GM12878 (cell line): ENCODE results near the gene PRKCI. TPM values are rescaled to one million over a fixed set of nuclear protein-coding genes. Genes with fewer than 3 reads are reported as not detected.

Experiments
- ATF7 ChIP-seq: fragments of 450-650 bp; IDR thresholded peaks from 2 replicates; pipeline ENCODE4 v1.6.1; 2016; ENCODE audit warnings: low read depth, mild to moderate bottlenecking
- BCL11A ChIP-seq: IDR thresholded peaks from 2 replicates; pipeline ENCODE4 v1.6.1; 2011; ENCODE audit warnings: low read depth, low read length
- BHLHE40 ChIP-seq, 2 experiments: fragments of 450-650 bp in 1 of 2; IDR thresholded peaks; 2 replicates each; pipeline ENCODE4 v1.6.1; 2011 to 2017; ENCODE audit warnings: low read depth in 2 of 2, borderline replicate concordance in 1 of 2, improper control_type of control experiment in 1 of 2, low read length in 1 of 2, mild to moderate bottlenecking in 1 of 2
- CREB1 ChIP-seq: IDR thresholded peaks from 2 replicates; pipeline ENCODE4 v1.6.1; 2012; ENCODE audit warnings: low read depth, mild to moderate bottlenecking, inconsistent platforms
- CTCF ChIP-seq, 3 experiments: IDR thresholded peaks in 2 of 3; conservative IDR thresholded peaks in 1 of 3; 2 replicates each; pipeline ENCODE4 v1.5.1; 2011; ENCODE audit warnings: low read depth in 3 of 3, low read length in 3 of 3, mild to moderate bottlenecking in 3 of 3, control low read depth in 2 of 3, moderate library complexity in 2 of 3, inconsistent platforms in 1 of 3, mixed read lengths in 1 of 3; ENCODE audit not compliant: control insufficient read depth in 2 of 3, insufficient read depth in 1 of 3; ENCODE audit errors: extremely low read depth in 1 of 3
- DPF2 ChIP-seq: fragments of 450-650 bp; IDR thresholded peaks from 2 replicates; pipeline ENCODE4 v1.6.1; 2017; ENCODE audit warnings: mild to moderate bottlenecking
- E4F1 ChIP-seq: fragments of 450-650 bp; IDR thresholded peaks from 2 replicates; pipeline ENCODE4 v1.6.1; 2018; ENCODE audit warnings: borderline replicate concordance, mild to moderate bottlenecking; ENCODE audit not compliant: partially characterized antibody
- EP300 ChIP-seq, 2 experiments: fragments of 150-350 bp in 1 of 2; IDR thresholded peaks; 2 replicates each; pipeline ENCODE4 v1.6.1; 2011 to 2012; ENCODE audit warnings: low read depth in 2 of 2, low read length in 2 of 2, borderline replicate concordance in 1 of 2, improper control_type of control experiment in 1 of 2, inconsistent platforms in 1 of 2; ENCODE audit not compliant: control insufficient read depth in 1 of 2
- ETV6 ChIP-seq, 2 experiments: fragments of 450-650 bp in 1 of 2; IDR thresholded peaks in 1 of 2; conservative IDR thresholded peaks in 1 of 2; 2 replicates each; pipeline ENCODE4 v1.6.1; 2014; ENCODE audit warnings: antibody characterized with exemption in 1 of 2, borderline replicate concordance in 1 of 2, low read depth in 1 of 2, mild to moderate bottlenecking in 1 of 2, moderate library complexity in 1 of 2
- FOS ChIP-seq: IDR thresholded peaks from 3 replicates; pipeline ENCODE4 v1.6.1; 2011; ENCODE audit warnings: borderline replicate concordance; ENCODE audit not compliant: insufficient read length; ENCODE audit errors: extremely low read depth
- FOXM1 ChIP-seq: IDR thresholded peaks from 2 replicates; pipeline ENCODE4 v1.6.1; 2012; ENCODE audit warnings: low read depth, mild to moderate bottlenecking, inconsistent platforms, low read length, moderate library complexity
- IKZF1 ChIP-seq: fragments of 450-650 bp; conservative IDR thresholded peaks from 2 replicates; pipeline ENCODE4 v1.6.1; 2017; ENCODE audit warnings: antibody characterized with exemption, mild to moderate bottlenecking
- MTA2 ChIP-seq: fragments of 450-650 bp; IDR thresholded peaks from 2 replicates; pipeline ENCODE4 v1.6.1; 2016; ENCODE audit warnings: low read depth, mild to moderate bottlenecking, moderate library complexity
- NFYA ChIP-seq: IDR thresholded peaks from 2 replicates; pipeline ENCODE4 v1.6.1; 2011; ENCODE audit warnings: low read depth, mild to moderate bottlenecking, low read length, improper control_type of control experiment, borderline replicate concordance
- NR2C1 ChIP-seq: fragments of 450-650 bp; IDR thresholded peaks from 2 replicates; pipeline ENCODE4 v1.6.1; 2017; ENCODE audit warnings: antibody characterized with exemption, mild to moderate bottlenecking, moderate library complexity
- NRF1 ChIP-seq: conservative IDR thresholded peaks from 2 replicates; pipeline ENCODE4 v1.6.1; 2011; ENCODE audit warnings: mild to moderate bottlenecking, low read depth, low read length, improper control_type of control experiment
- RAD21 ChIP-seq: IDR thresholded peaks from 2 replicates; pipeline ENCODE4 v1.6.1; 2011; ENCODE audit warnings: mild to moderate bottlenecking, low read depth, low read length, moderate library complexity; ENCODE audit not compliant: insufficient read depth
- RBBP5 ChIP-seq: fragments of 200-600 bp; sonication (generic); conservative IDR thresholded peaks from 2 replicates; pipeline ENCODE4 v1.6.1; 2016
- SKIL ChIP-seq: fragments of 450-650 bp; IDR thresholded peaks from 2 replicates; pipeline ENCODE4 v1.6.1; 2017; ENCODE audit warnings: mild to moderate bottlenecking, low read depth, inconsistent platforms; ENCODE audit not compliant: poor library complexity, severe bottlenecking
- SMAD1 ChIP-seq: fragments of 450-650 bp; IDR thresholded peaks from 2 replicates; pipeline ENCODE4 v1.6.1; 2018; ENCODE audit warnings: mild to moderate bottlenecking, low read depth; ENCODE audit not compliant: partially characterized antibody
- SPI1 ChIP-seq: IDR thresholded peaks from 2 replicates; pipeline ENCODE4 v1.6.1; 2011; ENCODE audit warnings: low read depth, mild to moderate bottlenecking, low read length, moderate library complexity, borderline replicate concordance; ENCODE audit not compliant: insufficient read depth
- SREBF1 ChIP-seq: IDR thresholded peaks from 2 replicates; pipeline ENCODE4 v1.6.1; 2012; ENCODE audit warnings: mild to moderate bottlenecking, low read length
- SUPT20H ChIP-seq: IDR thresholded peaks from 2 replicates; pipeline ENCODE4 v1.6.1; 2011; ENCODE audit warnings: low read depth, mild to moderate bottlenecking, low read length, moderate library complexity, borderline replicate concordance; ENCODE audit not compliant: control insufficient read depth
- YY1 ChIP-seq: IDR thresholded peaks from 2 replicates; pipeline ENCODE4 v1.6.1; 2011; ENCODE audit warnings: low read depth, mild to moderate bottlenecking, low read length
- ZNF24 ChIP-seq: fragments of 450-650 bp; IDR thresholded peaks from 2 replicates; pipeline ENCODE4 v1.6.1; 2017; ENCODE audit warnings: antibody characterized with exemption, mild to moderate bottlenecking
- polyA plus RNA-seq, 11 experiments: library from polyadenylated mRNA; depleted of rRNA in 4 of 11; unstranded in 6 of 11; stranded (reverse) in 5 of 11; fragments of >200 nt; fragmentation: Nextera tagmentation in 4 of 11; fragmentation: Illumina TruSeq in 1 of 11; extraction: Ambion mirVana in 4 of 11; extraction: Trizol in 1 of 11; gene quantifications; 1 replicate in 1 of 11; 2 replicates in 10 of 11; pipeline versions ENCODE4 v1.2.1 to v1.2.3, GENCODE V29; 2011 to 2016; ENCODE audit warnings: inconsistent platforms in 2 of 11, missing spikeins in 2 of 11, low read depth in 1 of 11
- total RNA-seq, 4 experiments: library from RNA; depleted of rRNA in 3 of 4; stranded (reverse); fragments of >200 nt in 3 of 4; fragmentation: Illumina TruSeq in 1 of 4; extraction: Trizol in 1 of 4; gene quantifications; 2 replicates each; pipeline versions ENCODE4 v1.2.1 to v1.2.3, GENCODE V29; 2013 to 2021

Gene PRKCI
- total and polyA plus RNA-seq, 10 of the 15 experiments (the other 5 are each of a cell fraction or from before 2014, with no cell fraction given), result 3.5 to 15.4 (median 11.8) TPM

- TF ChIP-seq SUPT20H, result no peak
- no peak for TF ChIP-seq SREBF1
- TF ChIP-seq BCL11A, result peak; percentile 50; the same call in 1 of the 2 replicates
- TF ChIP-seq RAD21, result 0 out of 2 replicates have a peak, but pooled peaks have one; percentile 4
- peak; percentile 62 to 75; a peak in 2 of 4 replicates for TF ChIP-seq BHLHE40 (IDR thresholded peaks at IDR 0.05; ENCODE audit: borderline replicate concordance in 1 of 2, low read depth in 2 of 2, low read length in 1 of 2)
- no peak for TF ChIP-seq CTCF (IDR thresholded peaks at IDR 0.05 in 2 of 3, conservative IDR thresholded peaks at IDR 0.05 in 1 of 3; ENCODE audit: control insufficient read depth in 2 of 3, extremely low read depth in 1 of 3, insufficient read depth in 1 of 3, low read depth in 3 of 3, low read length in 3 of 3)
- TF ChIP-seq ATF7, result peak; percentile 78
- TF ChIP-seq DPF2, result peak; percentile 43; the same call in 1 of the 2 replicates
- no peak for TF ChIP-seq NR2C1
- TF ChIP-seq NRF1, result no peak
- no peak for TF ChIP-seq NFYA
- TF ChIP-seq SKIL, result peak; percentile 97
- TF ChIP-seq ETV6 (conservative IDR thresholded peaks at IDR 0.05 in 1 of 2, IDR thresholded peaks at IDR 0.05 in 1 of 2; ENCODE audit: borderline replicate concordance in 1 of 2, low read depth in 1 of 2), result no peak
- TF ChIP-seq RBBP5, result no peak
- TF ChIP-seq FOS, result no peak
- TF ChIP-seq ZNF24, result peak; percentile 92
- peak; percentile 57; the same call in 1 of the 2 replicates for TF ChIP-seq SPI1
- TF ChIP-seq E4F1, result no peak
- TF ChIP-seq SMAD1, result no peak
- no peak for TF ChIP-seq YY1
- TF ChIP-seq MTA2, result peak; percentile 58; the same call in 1 of the 2 replicates
- peak in 1 of 2 experiments; percentile 69; a peak in 2 of 4 replicates for TF ChIP-seq EP300 (IDR thresholded peaks at IDR 0.05; ENCODE audit: borderline replicate concordance in 1 of 2, control insufficient read depth in 1 of 2, low read depth in 2 of 2, low read length in 2 of 2)
- no peak for TF ChIP-seq FOXM1
- peak; percentile 46; the same call in 1 of the 2 replicates for TF ChIP-seq CREB1
- TF ChIP-seq IKZF1, result peak; percentile 43; the same call in 1 of the 2 replicates
Measured at GRCh38 chr3:170352936-170353335, 130.7 kb downstream of the PRKCI start (continued).
